Mesenchymal stem cell (in vitro differentiated cells and primary cell): ENCODE measurements around the gene VPS54.
"Not testable (repeated sequence)": the region's sequence is repeated elsewhere in the genome, so short reads cannot be mapped to it uniquely, and the experiment has no call there.

Experiments
- DNase-seq: peaks from one replicate; pipeline ENCODE4 v3.0.0-alpha.2; 2013
- H2AFZ ChIP-seq: one replicate; pipeline ENCODE4 v1.6.1; 2013; ENCODE audit warnings: low read depth, mild to moderate bottlenecking, control low read depth, inconsistent platforms, low read length, moderate library complexity
- H2AK5ac ChIP-seq: 2 replicates; pipeline ENCODE4 v1.6.1; 2013; ENCODE audit warnings: low read length, moderate library complexity, mild to moderate bottlenecking, inconsistent platforms; ENCODE audit not compliant: severe bottlenecking
- H2BK120ac ChIP-seq: one replicate; pipeline ENCODE4 v1.6.1; 2013; ENCODE audit warnings: low read depth, mild to moderate bottlenecking, inconsistent platforms, low read length, moderate library complexity
- H2BK12ac ChIP-seq, 2 experiments: one replicate each; pipeline ENCODE4 v1.6.1; 2013; ENCODE audit warnings: inconsistent platforms in 2 of 2, low read length in 2 of 2, mild to moderate bottlenecking in 2 of 2, moderate library complexity in 2 of 2, control low read depth in 1 of 2
- H2BK15ac ChIP-seq: one replicate; pipeline ENCODE4 v1.6.1; 2013; ENCODE audit warnings: mild to moderate bottlenecking, low read depth, inconsistent platforms; ENCODE audit not compliant: poor library complexity, severe bottlenecking
- H2BK5ac ChIP-seq: 2 replicates; pipeline ENCODE4 v1.6.1; 2013; ENCODE audit warnings: low read depth, mild to moderate bottlenecking, low read length, control low read depth, inconsistent platforms; ENCODE audit not compliant: poor library complexity, severe bottlenecking
- H3K14ac ChIP-seq, 2 experiments: one replicate each; pipeline ENCODE4 v1.6.1; 2013; ENCODE audit warnings: inconsistent platforms in 2 of 2, low read length in 2 of 2, control low read depth in 1 of 2, mild to moderate bottlenecking in 1 of 2, moderate library complexity in 1 of 2
- H3K18ac ChIP-seq, 2 experiments: one replicate each; pipeline ENCODE4 v1.6.1; 2013; ENCODE audit warnings: inconsistent platforms in 2 of 2, low read length in 2 of 2, control low read depth in 1 of 2, low read depth in 1 of 2, mild to moderate bottlenecking in 1 of 2
- H3K23ac ChIP-seq, 2 experiments: one replicate each; pipeline ENCODE4 v1.6.1; 2013; ENCODE audit warnings: inconsistent platforms in 2 of 2, low read length in 2 of 2, mild to moderate bottlenecking in 2 of 2, moderate library complexity in 2 of 2, control low read depth in 1 of 2
- H3K27ac ChIP-seq: 2 replicates; pipeline ENCODE4 v1.5.1; 2013; ENCODE audit warnings: mild to moderate bottlenecking, moderate library complexity, low read length, control low read depth, inconsistent platforms; ENCODE audit not compliant: poor library complexity, severe bottlenecking
- H3K27me3 ChIP-seq, 2 experiments: 2 replicates each; pipeline versions ENCODE4 v1.6.1 to v1.7.0; 2013; ENCODE audit warnings: low read length in 2 of 2, mild to moderate bottlenecking in 2 of 2, moderate library complexity in 2 of 2, control low read depth in 1 of 2, inconsistent platforms in 1 of 2; ENCODE audit not compliant: control insufficient read depth in 1 of 2, insufficient read depth in 1 of 2
- H3K36me3 ChIP-seq, 2 experiments: 2 replicates each; pipeline versions ENCODE4 v1.6.1 to v1.7.0; 2013; ENCODE audit warnings: low read length in 2 of 2, control low read depth in 1 of 2, inconsistent platforms in 1 of 2, low read depth in 1 of 2, mild to moderate bottlenecking in 1 of 2; ENCODE audit not compliant: insufficient read depth in 2 of 2, control insufficient read depth in 1 of 2
- H3K4ac ChIP-seq, 2 experiments: one replicate each; pipeline ENCODE4 v1.6.1; 2013; ENCODE audit warnings: inconsistent platforms in 2 of 2, low read length in 2 of 2, mild to moderate bottlenecking in 2 of 2, moderate library complexity in 2 of 2, control low read depth in 1 of 2, low read depth in 1 of 2
- H3K4me1 ChIP-seq: 2 replicates; pipeline ENCODE4 v1.6.1; 2013; ENCODE audit warnings: low read depth, low read length, control low read depth; ENCODE audit not compliant: control insufficient read depth, insufficient read depth
- H3K4me2 ChIP-seq: 2 replicates; pipeline ENCODE4 v1.6.1; 2013; ENCODE audit warnings: low read length, mild to moderate bottlenecking, inconsistent platforms; ENCODE audit not compliant: poor library complexity, severe bottlenecking
- H3K4me3 ChIP-seq, 2 experiments: 2 replicates each; pipeline versions ENCODE4 v1.5.1 to v1.7.0; 2013; ENCODE audit warnings: low read length in 2 of 2, mild to moderate bottlenecking in 2 of 2, control low read depth in 1 of 2, low read depth in 1 of 2; ENCODE audit not compliant: insufficient read depth in 1 of 2
- H3K79me1 ChIP-seq: replicated peaks from 2 replicates; pipeline ENCODE4 v1.6.1; 2013; ENCODE audit warnings: mild to moderate bottlenecking, control low read depth, low read length, inconsistent platforms; ENCODE audit not compliant: poor library complexity, severe bottlenecking
- H3K9ac ChIP-seq: 2 replicates; pipeline ENCODE4 v1.7.0; 2013; ENCODE audit warnings: mild to moderate bottlenecking, low read length, moderate library complexity
- H3K9me3 ChIP-seq: 2 replicates; pipeline ENCODE4 v1.7.0; 2013; ENCODE audit warnings: mild to moderate bottlenecking, low read length; ENCODE audit not compliant: control insufficient read depth
- H4K8ac ChIP-seq: one replicate; pipeline ENCODE4 v1.6.1; 2013; ENCODE audit warnings: inconsistent platforms, mild to moderate bottlenecking, low read length, moderate library complexity
- H4K91ac ChIP-seq: one replicate; pipeline ENCODE4 v1.6.1; 2013; ENCODE audit warnings: mild to moderate bottlenecking, low read length, inconsistent platforms
- WGBS: methylation state at CpG from one replicate; pipeline ENCODE4 v1.1.7; 2013; ENCODE audit warnings: mixed read lengths; 5-methylcytosine and 5-hydroxymethylcytosine counted together

The VPS54 gene

DNA sequence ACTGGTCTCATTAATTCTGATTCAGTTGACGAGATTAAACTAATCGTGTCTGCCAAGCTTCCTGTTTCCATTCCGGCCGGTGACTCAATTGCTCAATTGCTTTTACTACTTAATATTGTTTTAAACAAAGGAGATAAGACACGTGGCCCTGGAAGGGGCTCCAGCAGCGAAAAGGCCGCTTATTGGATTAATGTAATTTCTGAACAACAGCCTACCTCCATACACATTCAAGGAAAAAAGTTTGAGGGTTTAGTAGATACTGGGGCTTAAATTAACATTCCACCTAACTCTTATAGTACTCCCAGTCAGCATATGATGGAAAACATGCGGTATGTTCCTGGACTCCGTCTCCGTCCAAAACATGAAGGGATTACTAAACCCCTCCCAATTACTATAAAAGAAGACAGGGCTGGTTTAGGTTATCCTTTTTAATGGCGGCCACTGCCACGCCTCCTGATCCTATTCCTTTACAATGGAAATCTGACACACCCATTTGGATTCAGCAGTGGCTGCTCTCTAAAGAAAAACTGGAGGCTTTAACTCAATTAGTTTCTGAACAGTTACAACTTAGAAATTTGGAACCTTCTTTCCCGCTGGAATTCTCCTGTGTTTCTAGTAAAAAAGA, 27.1 kb downstream of the VPS54 start:
- 87% methylated on average over 12 of the region's 13 CpGs for WGBS

DNA sequence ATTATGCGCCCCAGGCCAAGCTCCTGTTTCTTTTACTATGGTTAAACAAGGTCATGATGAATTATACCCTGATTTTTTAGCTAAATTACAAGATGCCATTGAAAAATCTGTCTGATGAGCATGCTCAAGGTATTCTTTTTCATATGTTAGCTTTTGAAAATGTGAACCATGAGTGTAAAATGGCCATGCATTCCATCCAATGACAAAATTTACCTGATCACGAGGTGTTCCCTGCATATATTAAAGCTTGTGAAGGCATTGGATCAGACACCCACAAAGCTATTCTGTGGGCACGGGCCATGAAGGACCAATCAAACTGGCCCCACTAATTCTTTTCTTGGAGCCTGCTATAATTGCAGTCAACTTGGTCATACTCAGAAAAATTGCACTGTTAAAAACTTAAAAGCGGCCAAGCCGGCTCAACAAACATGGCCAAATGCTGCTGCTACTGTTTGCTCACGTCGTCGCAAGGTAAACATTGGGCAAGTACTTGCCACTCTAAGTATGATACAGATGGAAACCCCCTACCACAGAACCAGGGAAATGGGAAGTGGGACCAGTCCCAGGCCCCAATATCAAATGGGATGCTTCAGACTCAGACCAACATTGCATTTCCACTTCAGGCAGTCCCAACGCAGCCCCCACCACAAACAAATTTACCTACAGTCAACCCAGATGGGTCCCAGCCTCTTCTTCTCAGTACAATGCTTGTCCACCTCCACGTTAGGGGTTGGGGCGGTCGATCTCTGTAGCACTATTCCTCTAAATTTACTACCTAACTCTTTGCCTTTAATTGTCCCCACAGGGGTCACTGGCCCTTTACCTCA, 27.8 kb downstream of the VPS54 start:
- 98% methylated on average over 11 of the region's 12 CpGs for WGBS
- H3K27ac ChIP-seq, H2BK15ac ChIP-seq, H2BK5ac ChIP-seq, H3K18ac ChIP-seq, DNase-seq, H4K8ac ChIP-seq, H3K9ac ChIP-seq, H3K4me3 ChIP-seq, H3K4me1 ChIP-seq, H3K9me3 ChIP-seq, H3K23ac ChIP-seq, H3K14ac ChIP-seq, H2AK5ac ChIP-seq, H3K36me3 ChIP-seq, H3K4ac ChIP-seq, H3K27me3 ChIP-seq, H3K4me2 ChIP-seq, H4K91ac ChIP-seq, H2BK12ac ChIP-seq, H2BK120ac ChIP-seq, H2AFZ ChIP-seq: not testable (repeated sequence)
- peaks cover 33% of the 10 kb centered on the region for H3K79me1 ChIP-seq

More for the DNA sequence above, 27.1 kb downstream of the VPS54 start:
- DNase-seq, result no peak
- no peak overlapping the region for H4K8ac ChIP-seq
- H3K27ac ChIP-seq, result no peak overlapping the region
- H2AFZ ChIP-seq, result no peak overlapping the region
- no peak overlapping the region for H3K9ac ChIP-seq
- H2BK5ac ChIP-seq, result no peak overlapping the region
- no peak overlapping the region for H4K91ac ChIP-seq
- no peak overlapping the region for H3K23ac ChIP-seq
- no peaks in the 10 kb centered on the region for H3K36me3 ChIP-seq
- H3K27me3 ChIP-seq, result no peaks in the 10 kb centered on the region
- no peak overlapping the region for H2AK5ac ChIP-seq
- peaks cover 31% of the 10 kb centered on the region for H3K79me1 ChIP-seq
- no peaks in the 10 kb centered on the region for H3K4me1 ChIP-seq
- H3K9me3 ChIP-seq, result no peaks in the 10 kb centered on the region
- no peak overlapping the region for H2BK15ac ChIP-seq
- H3K4ac ChIP-seq, result no peak overlapping the region
- H3K18ac ChIP-seq, result no peak overlapping the region
- H3K4me3 ChIP-seq, result no peak overlapping the region
- no peak overlapping the region for H3K14ac ChIP-seq
- no peak overlapping the region for H2BK120ac ChIP-seq
- no peak overlapping the region for H2BK12ac ChIP-seq
- H3K4me2 ChIP-seq, result no peak overlapping the region

DNA sequence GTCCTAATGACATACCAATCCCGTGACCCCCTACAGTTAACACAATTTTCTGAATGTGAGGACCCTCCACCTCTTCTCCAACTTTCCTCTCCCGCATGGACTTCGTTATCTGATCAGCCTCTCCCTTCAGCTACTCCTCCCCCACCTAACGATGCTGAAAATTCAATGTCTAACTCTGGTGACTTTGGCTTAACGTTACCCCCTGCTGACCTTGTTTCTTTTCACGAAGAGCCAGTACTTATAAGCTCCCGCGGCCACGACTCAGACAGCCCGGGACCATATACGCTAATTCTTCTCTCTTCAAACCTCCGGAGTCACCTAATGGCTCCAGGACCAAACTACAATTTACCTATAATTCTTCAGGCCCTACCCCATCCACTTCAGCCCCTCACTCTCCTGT, 29.2 kb downstream of the VPS54 start:
- Histone ChIP-seq H4K91ac (no peak overlapping the region), H2BK120ac (no peak overlapping the region), H3K18ac (no peak overlapping the region), H2BK12ac (no peak overlapping the region), H3K4me1 (no peaks in the 10 kb centered on the region), H3K4me2 (no peak overlapping the region), H2AK5ac (no peak overlapping the region), H3K79me1 (peaks cover 36% of the 10 kb centered on the region), H3K4ac (no peak overlapping the region), H3K4me3 (no peak overlapping the region), H2BK5ac (no peak overlapping the region), H3K23ac (no peak overlapping the region), H3K36me3 (no peaks in the 10 kb centered on the region), H3K9ac (no peak overlapping the region), H3K9me3 (no peaks in the 10 kb centered on the region), H2BK15ac (no peak overlapping the region), H2AFZ (no peak overlapping the region), H4K8ac (no peak overlapping the region), H3K14ac (no peak overlapping the region), H3K27me3 (no peaks in the 10 kb centered on the region), H3K27ac (no peak overlapping the region)
- WGBS, result 93% methylated on average over 12 of the region's 12 CpGs
- DNase-seq, result no peak

DNA sequence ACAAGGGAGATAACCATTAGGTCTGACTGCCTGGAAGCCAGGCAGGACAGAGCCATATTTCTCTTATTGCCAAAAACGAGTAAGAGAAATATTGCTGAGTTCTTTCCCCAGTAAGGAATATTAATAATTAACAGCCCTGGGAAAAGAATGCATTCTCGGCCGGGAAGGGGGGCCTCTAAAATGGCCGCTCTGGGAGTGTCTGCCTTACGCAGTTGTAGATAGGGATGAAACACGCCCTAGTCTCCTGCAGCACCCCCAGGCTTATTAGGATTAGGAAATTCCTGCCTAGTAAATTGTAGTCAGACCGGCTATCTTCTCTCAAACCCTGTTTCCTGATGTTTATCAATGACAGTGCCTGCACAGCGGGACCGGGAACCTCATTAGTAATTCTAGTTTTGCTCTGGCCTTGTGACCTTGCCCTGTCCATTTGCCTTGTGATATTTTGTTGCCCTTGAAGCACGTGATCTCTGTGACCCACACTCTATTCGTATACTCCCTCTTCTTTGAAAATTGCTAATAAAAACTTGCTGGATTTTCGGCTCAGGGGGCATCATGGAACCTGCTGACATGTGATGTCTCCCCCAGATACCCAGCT, 30.3 kb downstream of the VPS54 start:
- not testable (repeated sequence) for H2BK120ac ChIP-seq, H4K8ac ChIP-seq, H3K23ac ChIP-seq, H2AFZ ChIP-seq, H2BK12ac ChIP-seq, H3K4me2 ChIP-seq, DNase-seq, H3K14ac ChIP-seq, H3K4me3 ChIP-seq, H3K27me3 ChIP-seq, H3K18ac ChIP-seq, H3K9ac ChIP-seq, H3K36me3 ChIP-seq, H3K9me3 ChIP-seq, H3K4ac ChIP-seq, H4K91ac ChIP-seq, H2BK5ac ChIP-seq, H3K4me1 ChIP-seq, H3K27ac ChIP-seq, H2BK15ac ChIP-seq, H2AK5ac ChIP-seq
- peaks cover 34% of the 10 kb centered on the region for H3K79me1 ChIP-seq
- WGBS, result 95% methylated on average over 11 of the region's 12 CpGs
